H1 (cell line): ENCODE data around the gene CUL4A. TPM values are rescaled to one million over a fixed set of nuclear protein-coding genes. Genes with fewer than 3 reads are reported as not detected.

ENCODE experiments used
- CTCF ChIA-PET: fragments of 300-600 bp; sonication (Branson Sonifier 250); formaldehyde crosslinking; loops from one replicate; lab custom pipeline; 2021; ENCODE audit not compliant: partially characterized antibody; lab: Charles Lee
- POLR2A ChIA-PET: fragments of 300-600 bp; sonication (Branson Sonifier 250); formaldehyde crosslinking; loops from one replicate; lab custom pipeline; 2021; ENCODE audit warnings: inconsistent platforms; ENCODE audit not compliant: partially characterized antibody; lab: Charles Lee
- DNase-seq, 2 experiments: peaks; one replicate each; pipeline versions ENCODE4 v3.0.0 to v3.0.0-alpha.2; 2010 to 2022; ENCODE audit warnings: low spot score in 2 of 2, low read depth in 1 of 2, mixed read lengths in 1 of 2
- FAIRE-seq: peaks from 2 replicates; lab custom pipeline; 2011; peaks lifted over from hg19 to GRCh38; lab: Jason Lieb, UNC
- H2AFZ ChIP-seq: 2 replicates; pipeline ENCODE4 v1.8.1; 2012; ENCODE audit warnings: low read length, inconsistent platforms
- H2AK5ac ChIP-seq: 2 replicates; pipeline ENCODE4 v1.6.1; 2013; ENCODE audit warnings: low read depth, low read length
- H2BK120ac ChIP-seq: replicated peaks from 2 replicates; pipeline ENCODE3; 2013; ENCODE audit warnings: low read depth, low read length, inconsistent platforms
- H2BK12ac ChIP-seq: 2 replicates; pipeline ENCODE4 v1.6.1; 2013; ENCODE audit warnings: low read depth, low read length
- H2BK15ac ChIP-seq: 2 replicates; pipeline ENCODE4 v1.6.1; 2013; ENCODE audit warnings: low read length
- H2BK20ac ChIP-seq: 2 replicates; pipeline ENCODE4 v1.6.1; 2013; ENCODE audit warnings: low read length
- H2BK5ac ChIP-seq: 2 replicates; pipeline ENCODE4 v1.6.1; 2013; ENCODE audit warnings: low read depth, low read length
- H3K14ac ChIP-seq: 2 replicates; pipeline ENCODE4 v1.6.1; 2013; ENCODE audit warnings: inconsistent platforms; ENCODE audit not compliant: insufficient read length
- H3K18ac ChIP-seq: 2 replicates; pipeline ENCODE4 v1.6.1; 2013; ENCODE audit warnings: low read length; ENCODE audit errors: extremely low read depth
- H3K23ac ChIP-seq: 2 replicates; pipeline ENCODE4 v1.6.1; 2013; ENCODE audit warnings: inconsistent platforms; ENCODE audit not compliant: insufficient read length
- H3K23me2 ChIP-seq: 2 replicates; pipeline ENCODE4 v1.6.1; 2013; ENCODE audit warnings: low read depth, low read length
- H3K27ac ChIP-seq: 2 replicates; pipeline ENCODE4 v1.6.1; 2011; ENCODE audit warnings: low read depth, low read length, inconsistent platforms
- H3K27me3 ChIP-seq, 4 experiments: replicated peaks in 1 of 4; 1 replicate in 1 of 4; 2 replicates in 3 of 4; pipeline versions ENCODE4 v1.6.1 to v1.8.1; 2011 to 2013; ENCODE audit warnings: low read length in 3 of 4, mild to moderate bottlenecking in 3 of 4, inconsistent platforms in 2 of 4, mixed read lengths in 2 of 4, moderate library complexity in 1 of 4; ENCODE audit not compliant: control insufficient read depth in 3 of 4, insufficient read depth in 3 of 4; ENCODE audit errors: extremely low read depth in 1 of 4
- H3K36me3 ChIP-seq, 4 experiments: 2 replicates each; pipeline versions ENCODE4 v1.6.1 to v1.8.1; 2011 to 2013; ENCODE audit warnings: mild to moderate bottlenecking in 4 of 4, low read length in 3 of 4, moderate library complexity in 2 of 4, control low read depth in 1 of 4, inconsistent platforms in 1 of 4; ENCODE audit not compliant: insufficient read depth in 4 of 4, control insufficient read depth in 2 of 4
- H3K4ac ChIP-seq: replicated peaks from 2 replicates; pipeline ENCODE3; 2013; ENCODE audit warnings: low read length, low read depth, mixed read lengths, inconsistent platforms; ENCODE audit not compliant: insufficient read length
- H3K4me1 ChIP-seq, 4 experiments: replicated peaks in 1 of 4; 1 replicate in 1 of 4; 2 replicates in 3 of 4; pipeline versions ENCODE4 v1.6.1 to v1.8.1; 2011 to 2013; ENCODE audit warnings: low read length in 3 of 4, inconsistent platforms in 2 of 4, mixed read lengths in 1 of 4; ENCODE audit not compliant: insufficient read depth in 4 of 4, control insufficient read depth in 3 of 4
- H3K4me2 ChIP-seq, 2 experiments: 2 replicates each; pipeline versions ENCODE4 v1.6.1 to v1.8.1; 2011 to 2013; ENCODE audit warnings: low read depth in 2 of 2, low read length in 2 of 2, control low read depth in 1 of 2, inconsistent platforms in 1 of 2, mild to moderate bottlenecking in 1 of 2; ENCODE audit not compliant: insufficient read depth in 1 of 2
- H3K4me3 ChIP-seq, 4 experiments: fragments of 200-600, 300-600 bp in 1 of 4; sonication (generic), shearing (Covaris generic), sonication (Bioruptor Twin) in 1 of 4; 2 replicates each; pipeline versions ENCODE4 v1.5.1 to v1.8.1; 2011 to 2016; ENCODE audit warnings: low read length in 4 of 4, low read depth in 3 of 4, control low read depth in 2 of 4, inconsistent platforms in 2 of 4, mild to moderate bottlenecking in 2 of 4, mixed read lengths in 1 of 4, moderate library complexity in 1 of 4; ENCODE audit not compliant: insufficient read depth in 2 of 4; ENCODE audit errors: extremely low read depth in 1 of 4
- H3K56ac ChIP-seq: replicated peaks from 2 replicates; pipeline ENCODE3; 2013; ENCODE audit warnings: low read depth, mild to moderate bottlenecking, mixed read lengths, low read length, inconsistent platforms; ENCODE audit not compliant: insufficient read length
- H3K79me1 ChIP-seq: 2 replicates; pipeline ENCODE4 v1.6.1; 2013; ENCODE audit warnings: low read depth, low read length, control low read depth
- H3K79me2 ChIP-seq, 2 experiments: 2 replicates each; pipeline versions ENCODE4 v1.6.1 to v1.8.1; 2012 to 2013; ENCODE audit warnings: low read length in 2 of 2, mild to moderate bottlenecking in 2 of 2, inconsistent platforms in 1 of 2; ENCODE audit not compliant: insufficient read depth in 2 of 2, control insufficient read depth in 1 of 2
- H3K9ac ChIP-seq, 4 experiments: replicated peaks in 1 of 4; 1 replicate in 1 of 4; 2 replicates in 3 of 4; pipeline versions ENCODE4 v1.6.1 to v1.8.1; 2011 to 2013; ENCODE audit warnings: low read depth in 3 of 4, low read length in 3 of 4, control low read depth in 2 of 4, mild to moderate bottlenecking in 2 of 4, moderate library complexity in 2 of 4, inconsistent platforms in 1 of 4; ENCODE audit errors: extremely low read depth in 1 of 4
- H3K9me3 ChIP-seq, 2 experiments: 2 replicates each; pipeline versions ENCODE4 v1.6.1 to v1.8.1; 2012 to 2013; ENCODE audit warnings: mild to moderate bottlenecking in 2 of 2, moderate library complexity in 2 of 2, control low read depth in 1 of 2, inconsistent platforms in 1 of 2, low read depth in 1 of 2, low read length in 1 of 2, mixed read lengths in 1 of 2; ENCODE audit not compliant: insufficient read depth in 2 of 2
- H4K20me1 ChIP-seq, 2 experiments: replicated peaks in 1 of 2; 2 replicates each; pipeline versions ENCODE3 to v1.8.1; 2011 to 2013; ENCODE audit warnings: inconsistent platforms in 2 of 2, low read length in 2 of 2, mild to moderate bottlenecking in 1 of 2; ENCODE audit not compliant: insufficient read depth in 2 of 2, control insufficient read depth in 1 of 2
- H4K5ac ChIP-seq: 2 replicates; pipeline ENCODE4 v1.6.1; 2013; ENCODE audit warnings: low read length, low read depth, mixed read lengths, inconsistent platforms; ENCODE audit not compliant: insufficient read length
- H4K8ac ChIP-seq: 2 replicates; pipeline ENCODE4 v1.8.0; 2013; ENCODE audit warnings: mild to moderate bottlenecking, moderate library complexity, low read length, inconsistent platforms; ENCODE audit not compliant: insufficient read depth; ENCODE audit errors: extremely low read depth
- H4K91ac ChIP-seq: replicated peaks from 2 replicates; pipeline ENCODE3; 2013; ENCODE audit warnings: low read length, mixed read lengths, inconsistent platforms; ENCODE audit not compliant: insufficient read length
- ATF3 ChIP-seq: IDR thresholded peaks from 2 replicates; pipeline ENCODE4 v1.6.1; 2011; ENCODE audit warnings: low read depth, mild to moderate bottlenecking, low read length; ENCODE audit not compliant: insufficient read depth
- BACH1 ChIP-seq: IDR thresholded peaks from 2 replicates; pipeline ENCODE4 v1.6.1; 2012; ENCODE audit warnings: low read length, improper control_type of control experiment
- BRCA1 ChIP-seq: IDR thresholded peaks from 2 replicates; pipeline ENCODE4 v1.6.1; 2012; ENCODE audit warnings: low read depth, low read length, improper control_type of control experiment
- EP300 ChIP-seq, 2 experiments: IDR thresholded peaks; 1 replicate in 1 of 2; 2 replicates in 1 of 2; pipeline ENCODE4 v1.6.1; 2011 to 2012; ENCODE audit warnings: low read depth in 2 of 2, low read length in 2 of 2, mild to moderate bottlenecking in 2 of 2, borderline replicate concordance in 1 of 2, inconsistent platforms in 1 of 2, moderate library complexity in 1 of 2
- GABPA ChIP-seq: IDR thresholded peaks from 2 replicates; pipeline ENCODE4 v1.6.1; 2011; ENCODE audit warnings: mild to moderate bottlenecking, low read length, moderate library complexity, borderline replicate concordance; ENCODE audit not compliant: insufficient read depth
- HDAC2 ChIP-seq, 2 experiments: fragments of 300-600 bp in 1 of 2; sonication (generic) in 1 of 2; IDR thresholded peaks; 2 replicates each; pipeline ENCODE4 v1.6.1; 2011 to 2012; ENCODE audit warnings: low read depth in 2 of 2, low read length in 2 of 2, mild to moderate bottlenecking in 2 of 2, moderate library complexity in 2 of 2, borderline replicate concordance in 1 of 2, inconsistent platforms in 1 of 2
- NANOG ChIP-seq: IDR thresholded peaks from 2 replicates; pipeline ENCODE4 v1.6.1; 2011; ENCODE audit warnings: low read length, low read depth, mild to moderate bottlenecking, inconsistent platforms; ENCODE audit not compliant: insufficient read depth, poor library complexity, severe bottlenecking
- PHF8 ChIP-seq: fragments of 200-600 bp; sonication (generic); conservative IDR thresholded peaks from 2 replicates; pipeline ENCODE4 v1.7.1; 2012; ENCODE audit warnings: low read depth, mild to moderate bottlenecking, inconsistent platforms, low read length, moderate library complexity
- RBBP5 ChIP-seq: IDR thresholded peaks from 2 replicates; pipeline ENCODE4 v1.7.1; 2012; ENCODE audit warnings: low read depth, mild to moderate bottlenecking, inconsistent platforms, low read length, moderate library complexity, borderline replicate concordance
- RFX5 ChIP-seq: IDR thresholded peaks from 2 replicates; pipeline ENCODE4 v1.6.1; 2011; ENCODE audit warnings: low read depth, low read length, improper control_type of control experiment, borderline replicate concordance
- TAF7 ChIP-seq: optimal IDR thresholded peaks from 2 replicates; pipeline ENCODE3; 2011; ENCODE audit warnings: low read depth, mild to moderate bottlenecking, inconsistent platforms, low read length, moderate library complexity, borderline replicate concordance
- ZNF274 ChIP-seq: IDR thresholded peaks from 2 replicates; pipeline ENCODE4 v1.7.0; 2012; ENCODE audit warnings: low read length, borderline replicate concordance; ENCODE audit errors: extremely low read depth
- WGBS, 2 experiments: shearing (Covaris generic) in 1 of 2; methylation state at CpG; one replicate each; pipeline versions ENCODE4 v1.1.6 to v1.1.7; 2013 to 2015; ENCODE audit warnings: low lambda C conversion rate in 2 of 2, mixed read lengths in 2 of 2, inconsistent platforms in 1 of 2, low coverage in 1 of 2, missing lambda C conversion rate in 1 of 2; ENCODE audit not compliant: insufficient replicate concordance in 2 of 2, insufficient coverage in 1 of 2, insufficient read length in 1 of 2; ENCODE audit errors: extremely low coverage in 1 of 2, missing lambda C conversion rate in 1 of 2; 5-methylcytosine and 5-hydroxymethylcytosine counted together
- polyA plus RNA-seq, 7 experiments: library from polyadenylated mRNA; depleted of rRNA in 3 of 7; stranded (reverse) in 5 of 7; unstranded in 2 of 7; fragments of >200 nt in 5 of 7; fragments of 200-250 nt in 2 of 7; gene quantifications; 1 replicate in 5 of 7; 2 replicates in 1 of 7; 4 replicates in 1 of 7; pipeline versions ENCODE4 v1.2.1 to v1.2.3, GENCODE V29; 2011 to 2013; ENCODE audit warnings: missing spikeins in 2 of 7, mixed read lengths in 2 of 7
- total RNA-seq: library from RNA; stranded (reverse); fragmentation: NEBNext Ultra II Directional; extraction: Animal tissue kit (Norgen Biotek cat#: 25700); gene quantifications from 2 replicates; pipeline ENCODE4 v1.2.1, GENCODE V29; 2021

CUL4A gene
- total and polyA plus RNA-seq, 2 of the 8 experiments (the other 6 are each of a cell fraction or from before 2014, with no cell fraction given) = 54.7 to 101 TPM

GRCh38 chr13:113164492-113164891 is 44.9 kb upstream of the CUL4A start:
- Histone ChIP-seq H3K56ac (no peak overlapping the region), H3K36me3 (peaks cover 0 to 7% (median under 1%) of the 10 kb centered on the region in 4 experiments; a peak in 3 of 8 replicates), H3K9me3 (no peaks in the 10 kb centered on the region), H4K5ac (no peak overlapping the region), H2BK20ac (no peak overlapping the region), H4K91ac (no peak overlapping the region), H3K4ac (no peak overlapping the region), H3K4me3 (no peak overlapping the region; a peak in 1 of 8 replicates), H3K23ac (no peak overlapping the region), H3K4me2 (no peak overlapping the region), H3K4me1 (peaks cover 0 to 16% (median 4%) of the 10 kb centered on the region in 4 experiments; a peak in 6 of 7 replicates), H2BK12ac (no peak overlapping the region), H4K8ac (no peak overlapping the region), H3K18ac (no peak overlapping the region), H3K79me1 (no peaks in the 10 kb centered on the region), H2BK15ac (no peak overlapping the region), H3K14ac (no peak overlapping the region), H3K79me2 (no peaks in the 10 kb centered on the region), H2AK5ac (no peak overlapping the region), H2AFZ (no peak overlapping the region), H4K20me1 (no peaks in the 10 kb centered on the region), H2BK5ac (no peak overlapping the region), H3K27ac (no peak overlapping the region), H3K9ac (no peak overlapping the region), H3K23me2 (no peaks in the 10 kb centered on the region), H2BK120ac (no peak overlapping the region), H3K27me3 (no peaks in the 10 kb centered on the region)
- DNase-seq = no peak
- ChIA-PET CTCF (interaction anchor here (0.6 to 0.8 kb wide), 3 partner anchors 42 to 162 kb away, joined by 3 read pairs; no protein-coding TSS in a partner anchor), POLR2A (interaction anchor here (0.6 to 1.2 kb wide), 4 partner anchors 11 to 536 kb away, joined by 3 to 5 read pairs (median 3); no protein-coding TSS in a partner anchor)
- FAIRE-seq = no peak
- 86% methylated on average over 12 of the region's 12 CpGs; no CpG with 5 or more reads in 1 of the 2 experiments for WGBS, 2 experiments
- TF ChIP-seq NANOG (no peak), GABPA (no peak), TAF7 (no peak), PHF8 (no peak), EP300 (IDR thresholded peaks at IDR 0.05; ENCODE audit: borderline replicate concordance in 1 of 2, low read depth in 2 of 2, low read length in 2 of 2) (no peak), ZNF274 (no peak), BACH1 (no peak), BRCA1 (no peak), HDAC2 (IDR thresholded peaks at IDR 0.05; ENCODE audit: borderline replicate concordance in 1 of 2, low read depth in 2 of 2, low read length in 2 of 2) (no peak), RBBP5 (no peak), ATF3 (no peak), RFX5 (no peak)
